ENCODE results near the gene CPTP.

CPTP gene

GRCh38 chr1:1336931-1337792 lies 12.6 kb downstream of the CPTP start:
- no peak for DNase-seq

GRCh38 chr1:1337793-1338147 lies 13.2 kb downstream of the CPTP start:
- no peak for DNase-seq

- DNase-seq = no peak
Observed at GRCh38 chr1:1338278-1338677, 13.7 kb downstream of the CPTP start.

DNA sequence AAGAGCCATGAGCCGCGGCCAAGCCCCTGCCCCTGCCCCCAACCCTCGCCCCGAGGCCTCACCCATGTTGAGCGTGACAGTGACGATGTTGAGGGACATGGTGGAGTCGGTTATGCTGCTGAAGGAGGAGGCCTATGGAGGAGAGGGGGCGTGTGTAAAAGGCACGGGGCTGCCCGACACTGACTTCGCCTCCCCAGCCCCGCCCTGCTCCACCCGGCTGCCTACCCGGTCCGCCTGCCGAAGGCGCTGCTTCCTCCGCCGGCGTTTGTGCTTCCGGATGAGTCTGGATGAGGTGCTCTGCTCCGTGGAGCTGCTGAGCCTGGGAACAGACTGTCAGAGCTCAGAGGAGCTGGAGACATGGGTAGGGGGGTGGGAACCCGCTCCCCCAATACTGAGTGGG lies 15.6 kb downstream of the CPTP start:
- no peak for DNase-seq

- no peak for DNase-seq
Observed at GRCh38 chr1:1340791-1341548, 16.4 kb downstream of the CPTP start.

- DNase-seq = no peak
Observed at GRCh38 chr1:1341549-1342021, 17.0 kb downstream of the CPTP start.

DNA sequence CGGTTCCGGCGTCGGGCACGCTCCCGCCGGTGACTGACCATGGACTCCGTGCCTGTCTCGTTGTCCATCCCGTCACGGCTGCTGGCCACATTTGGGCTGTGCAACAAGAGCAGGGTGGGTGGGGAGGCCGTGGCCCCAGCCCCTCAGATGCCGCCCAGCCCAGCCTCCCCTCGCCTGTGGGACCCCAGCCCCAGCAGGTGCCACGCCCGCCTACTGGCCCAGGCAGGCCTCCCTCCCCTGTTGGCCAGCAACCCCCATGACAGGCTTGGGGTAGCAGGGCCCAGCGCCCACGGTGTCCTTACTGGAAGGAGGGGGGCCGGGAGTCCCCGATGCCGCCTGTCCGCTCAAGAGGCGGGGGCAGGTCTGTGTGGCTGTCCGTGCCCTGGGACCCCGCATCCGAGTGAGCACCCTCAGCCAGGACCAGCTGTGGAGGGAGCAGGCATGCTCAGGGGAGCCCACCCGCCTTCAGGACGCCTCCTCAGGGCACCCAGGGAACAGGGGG lies 17.5 kb downstream of the CPTP start:
- no peak for DNase-seq

- DNase-seq = no peak
Observed at GRCh38 chr1:1342584-1343115, 18.0 kb downstream of the CPTP start.

DNA sequence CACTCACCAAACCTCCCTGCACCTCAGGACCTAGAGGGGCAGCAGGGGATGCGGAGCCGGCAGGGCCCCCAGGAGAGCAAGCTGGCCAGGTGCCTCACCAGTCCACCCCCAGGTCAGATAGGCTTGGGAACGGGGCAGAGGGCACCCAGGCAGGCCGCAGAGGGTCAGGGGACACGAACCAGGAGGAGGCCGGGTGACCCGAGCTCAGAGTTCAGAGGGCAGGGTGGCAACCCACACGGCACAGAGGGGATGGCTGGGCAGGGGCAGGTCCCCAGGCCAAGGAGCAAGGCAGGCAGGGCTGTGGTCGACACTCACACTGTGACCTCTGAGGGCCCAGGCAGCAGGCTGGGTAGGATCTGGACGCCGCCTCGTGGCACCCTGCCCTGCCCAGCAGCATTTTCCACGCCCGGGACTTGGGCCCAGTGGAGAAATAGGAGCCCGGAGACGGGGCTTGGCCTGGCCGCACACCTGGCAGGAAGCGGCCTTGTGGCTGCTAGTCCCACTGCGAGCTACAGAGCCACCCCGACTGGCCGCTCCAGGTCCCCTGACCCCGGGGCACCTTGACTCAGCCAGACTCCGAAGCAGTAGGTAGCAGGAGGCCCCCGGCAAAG lies 19.3 kb downstream of the CPTP start:
- DNase-seq = no peak

DNA sequence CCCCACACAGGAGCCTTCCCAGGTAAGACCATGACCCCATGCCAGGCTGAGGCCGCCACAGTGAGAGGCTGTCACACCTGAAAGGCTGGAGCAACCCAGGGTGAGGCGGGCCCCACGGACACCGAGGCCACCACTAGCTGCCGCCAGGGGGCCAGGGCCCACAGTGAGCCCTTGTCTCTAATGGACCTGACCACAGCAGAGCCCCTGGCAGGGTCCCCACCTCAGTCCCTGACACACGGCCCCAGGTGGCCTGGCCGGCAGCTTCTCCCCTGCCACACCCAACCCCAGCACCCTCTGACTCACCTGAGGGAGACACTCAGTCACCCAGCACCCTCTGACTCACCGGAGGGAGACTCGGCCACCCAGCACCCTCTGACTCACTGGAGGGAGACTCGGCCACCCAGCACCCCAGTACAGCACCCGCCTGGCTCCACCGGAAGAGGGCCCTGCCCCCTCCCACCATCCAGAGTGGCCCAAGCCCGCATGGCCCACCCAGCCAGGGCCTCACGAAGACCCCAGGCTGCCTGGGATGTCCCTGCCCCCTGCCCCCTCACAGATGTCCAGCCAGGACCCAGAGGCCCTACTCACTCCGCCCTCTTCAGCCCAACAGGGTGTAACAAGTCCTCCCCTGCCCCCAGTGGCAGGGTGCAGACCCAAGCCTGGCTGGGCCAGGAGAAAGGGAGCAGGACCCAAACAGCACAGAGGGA lies 20.2 kb downstream of the CPTP start:
- DNase-seq = no peak

GRCh38 chr1:1345384-1345783 lies 20.8 kb downstream of the CPTP start:
- DNase-seq = no peak

GRCh38 chr1:1345860-1346500 lies 21.4 kb downstream of the CPTP start:
- DNase-seq = no peak

- no peak for DNase-seq
Observed at GRCh38 chr1:1346501-1346890, 21.9 kb downstream of the CPTP start.

- no peak for DNase-seq
Observed at GRCh38 chr1:1347026-1347595, 22.5 kb downstream of the CPTP start.

- DNase-seq = peak; percentile 28
Observed at GRCh38 chr1:1347663-1348419, 23.2 kb downstream of the CPTP start.

DNA sequence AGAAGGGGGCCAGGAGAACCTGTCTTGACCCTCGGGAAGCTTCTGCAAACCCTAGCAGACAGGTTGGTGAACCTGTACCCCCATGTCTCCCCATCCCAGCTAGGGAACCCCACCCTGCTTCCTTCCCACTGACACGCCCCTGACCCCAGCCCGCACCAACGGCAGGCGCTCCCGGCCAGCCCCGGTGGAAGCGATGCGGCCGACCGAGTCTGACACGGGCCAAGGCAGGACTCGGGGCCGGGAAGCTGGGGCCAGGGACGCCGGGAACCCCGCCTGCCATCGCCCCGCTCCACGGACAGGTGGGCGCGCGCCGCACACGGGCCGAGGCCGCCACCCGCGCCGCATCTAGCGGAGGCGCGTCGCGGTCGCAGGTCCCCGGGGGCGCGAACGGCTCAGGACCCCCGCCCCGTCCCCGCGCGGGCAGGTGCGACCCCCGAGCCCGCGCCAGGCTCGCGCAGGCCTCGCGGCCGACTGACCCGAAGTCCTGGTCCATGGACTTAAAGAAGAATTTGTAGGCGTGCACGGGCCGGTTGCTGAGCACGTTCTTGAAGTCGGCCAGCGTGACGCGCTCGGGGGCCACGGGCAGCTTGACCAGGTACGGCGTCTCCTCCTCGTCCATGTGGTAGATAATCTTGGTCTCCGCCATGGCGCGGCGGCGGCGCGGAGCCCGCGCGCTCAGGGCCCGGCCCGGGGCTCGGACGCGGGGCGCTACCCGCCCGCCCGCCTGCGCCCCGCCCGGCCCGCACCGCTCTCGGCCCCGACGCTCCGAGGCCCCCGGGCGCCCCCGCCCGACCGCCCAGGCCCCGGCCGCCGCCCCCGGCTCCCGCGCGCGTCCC lies 24.0 kb downstream of the CPTP start:
- peak; percentile 60 for DNase-seq

DNA sequence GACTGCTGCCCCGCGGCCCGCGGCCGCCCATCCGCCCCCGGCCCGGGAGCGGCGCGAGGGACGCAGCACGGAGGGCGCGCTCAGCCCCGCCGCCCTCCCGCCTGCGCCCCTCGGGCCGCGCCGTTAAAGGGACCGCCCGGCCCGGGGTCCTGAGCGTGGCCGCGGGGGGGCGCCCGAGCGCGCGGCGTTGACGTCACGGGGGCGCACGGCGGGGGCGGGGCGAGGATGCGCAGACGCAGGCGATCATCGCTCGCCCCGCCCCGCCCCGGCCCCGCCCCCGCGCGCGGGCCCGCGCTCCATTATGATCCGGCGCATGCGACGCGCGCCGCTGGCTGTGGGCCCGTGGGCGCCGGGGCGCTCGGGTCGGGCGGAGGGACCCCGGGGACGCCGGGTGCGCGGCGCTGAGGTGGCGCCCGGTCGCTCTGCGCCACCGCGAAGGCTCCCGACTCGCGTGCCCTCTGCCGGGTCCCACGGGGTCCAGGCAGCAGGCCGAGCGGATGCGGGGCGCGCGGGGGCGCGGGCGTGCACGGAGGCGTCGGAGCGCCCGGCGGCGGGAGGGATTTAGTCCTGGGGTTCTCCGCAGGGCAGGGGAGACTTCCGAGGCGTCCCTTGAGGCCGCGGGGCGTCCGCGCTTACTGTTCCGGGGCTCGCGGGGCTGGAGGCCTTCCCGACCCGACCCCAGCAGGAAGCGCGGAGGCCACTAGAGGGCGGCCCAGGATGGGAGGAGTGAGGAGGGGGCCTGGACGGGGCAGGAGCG lies 24.8 kb downstream of the CPTP start, which contains the start of gene DVL1:
TSS of gene DVL1 (minus strand) at position 163 of the 757 bp plus-strand sequence. CDS start 353 bp downstream, outside the sequence.
- DNase-seq = peak; percentile 93

- peak; percentile 50 for DNase-seq
Observed at GRCh38 chr1:1351511-1352427, 27.2 kb downstream of the CPTP start.

All from eye (tissue), 1 donor.